ENCODE measurements around the gene NKD1.

The NKD1 gene

GRCh38 chr16:50630394-50631020, 82.3 kb downstream of the NKD1 start:
- DNase-seq (ENCODE audit: low read depth in 2 of 2) = no peak

- no peak for DNase-seq (ENCODE audit: low read depth in 2 of 2)
These were observed 83.2 kb downstream of the NKD1 start for GRCh38 chr16:50631249-50631984.

- no peak for DNase-seq (ENCODE audit: low read depth in 2 of 2)
These were observed 83.9 kb downstream of the NKD1 start for GRCh38 chr16:50631985-50632576.

DNA sequence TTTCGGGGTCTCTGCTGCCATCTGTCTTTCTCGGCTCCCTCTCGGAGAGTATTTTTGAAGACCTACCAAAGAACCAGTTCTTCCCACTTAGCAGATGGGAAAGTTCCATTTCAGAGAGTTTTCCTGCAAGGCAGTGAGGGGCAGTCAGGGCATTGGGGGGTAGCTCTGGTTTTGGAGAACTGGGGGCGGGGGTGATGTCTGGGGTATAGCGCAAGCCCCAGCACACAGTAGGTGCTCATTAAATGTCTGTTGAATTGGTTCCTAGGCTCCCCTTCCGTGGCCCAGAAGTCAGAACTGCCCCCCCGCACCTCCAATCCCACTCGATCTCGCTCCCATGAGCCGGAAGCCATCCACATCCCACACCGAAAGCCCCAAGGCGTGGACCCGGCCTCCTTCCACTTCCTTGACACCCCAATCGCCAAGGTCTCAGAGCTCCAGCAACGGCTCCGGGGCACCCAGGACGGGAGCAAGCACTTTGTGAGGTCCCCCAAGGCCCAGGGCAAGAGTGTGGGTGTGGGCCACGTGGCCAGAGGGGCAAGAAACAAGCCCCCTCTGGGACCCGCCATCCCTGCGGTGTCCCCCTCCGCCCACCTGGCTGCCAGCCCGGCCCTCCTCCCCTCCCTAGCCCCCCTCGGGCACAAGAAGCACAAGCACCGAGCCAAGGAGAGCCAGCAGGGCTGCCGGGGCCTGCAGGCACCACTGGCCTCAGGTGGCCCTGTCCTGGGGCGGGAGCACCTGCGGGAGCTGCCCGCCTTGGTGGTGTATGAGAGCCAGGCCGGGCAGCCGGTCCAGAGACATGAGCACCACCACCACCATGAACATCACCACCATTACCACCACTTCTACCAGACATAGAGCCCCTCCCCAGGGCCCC, 85.0 kb downstream of the NKD1 start:
- DNase-seq (ENCODE audit: low read depth in 2 of 2) = no peak

GRCh38 chr16:50634090-50634489, 85.9 kb downstream of the NKD1 start:
- no peak for DNase-seq (ENCODE audit: low read depth in 2 of 2)

GRCh38 chr16:50634947-50635346, 86.8 kb downstream of the NKD1 start:
- DNase-seq (ENCODE audit: low read depth in 2 of 2) = no peak

- DNase-seq (ENCODE audit: low read depth in 2 of 2) = no peak
These were observed 87.6 kb downstream of the NKD1 start for GRCh38 chr16:50635505-50636392.

GRCh38 chr16:50636753-50637374, 88.7 kb downstream of the NKD1 start:
- DNase-seq (ENCODE audit: low read depth in 2 of 2) = no peak

DNA sequence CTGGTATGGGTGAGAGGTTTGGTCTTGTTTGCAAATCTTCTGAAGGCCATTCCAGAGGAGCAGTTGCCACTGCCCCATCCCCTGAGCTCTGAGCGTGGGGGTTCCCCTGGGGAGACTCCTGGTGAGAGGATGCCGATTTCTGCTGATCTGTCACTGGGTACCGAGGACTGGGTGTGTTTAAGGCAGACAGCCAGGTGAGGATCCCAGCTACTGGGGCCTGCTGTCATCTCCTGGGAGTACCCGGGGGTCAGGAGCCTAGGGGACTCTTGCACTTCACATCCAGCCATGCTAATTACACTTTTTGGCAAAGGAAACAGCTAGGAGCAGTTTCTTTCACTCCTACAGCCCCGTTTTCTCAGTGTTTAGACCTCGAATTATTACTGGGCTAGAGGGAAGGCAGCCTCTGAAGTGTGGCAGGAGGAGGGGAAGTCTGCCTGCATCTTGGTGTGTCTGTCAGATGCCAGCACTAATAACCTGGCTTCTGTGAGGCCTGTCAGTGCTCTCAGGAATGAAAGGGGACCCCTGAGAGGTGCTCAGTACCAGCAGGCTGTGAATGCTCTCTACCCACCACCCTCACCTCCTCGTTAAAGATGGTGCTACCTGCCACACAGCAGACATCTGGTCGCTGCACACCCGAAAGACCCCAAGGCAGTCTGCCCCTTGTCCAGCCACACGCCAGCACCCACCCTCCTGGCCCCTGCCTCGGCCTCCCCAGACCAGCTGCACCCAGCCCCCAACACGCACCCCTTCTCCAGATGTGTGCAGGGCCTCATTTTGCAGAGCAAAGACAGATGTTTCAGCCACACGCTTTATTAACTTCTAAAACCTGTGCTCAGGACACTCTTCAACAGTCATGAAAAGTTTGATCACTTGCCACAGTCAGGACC, 89.8 kb downstream of the NKD1 start:
- DNase-seq (ENCODE audit: low read depth in 2 of 2) = no peak

DNA sequence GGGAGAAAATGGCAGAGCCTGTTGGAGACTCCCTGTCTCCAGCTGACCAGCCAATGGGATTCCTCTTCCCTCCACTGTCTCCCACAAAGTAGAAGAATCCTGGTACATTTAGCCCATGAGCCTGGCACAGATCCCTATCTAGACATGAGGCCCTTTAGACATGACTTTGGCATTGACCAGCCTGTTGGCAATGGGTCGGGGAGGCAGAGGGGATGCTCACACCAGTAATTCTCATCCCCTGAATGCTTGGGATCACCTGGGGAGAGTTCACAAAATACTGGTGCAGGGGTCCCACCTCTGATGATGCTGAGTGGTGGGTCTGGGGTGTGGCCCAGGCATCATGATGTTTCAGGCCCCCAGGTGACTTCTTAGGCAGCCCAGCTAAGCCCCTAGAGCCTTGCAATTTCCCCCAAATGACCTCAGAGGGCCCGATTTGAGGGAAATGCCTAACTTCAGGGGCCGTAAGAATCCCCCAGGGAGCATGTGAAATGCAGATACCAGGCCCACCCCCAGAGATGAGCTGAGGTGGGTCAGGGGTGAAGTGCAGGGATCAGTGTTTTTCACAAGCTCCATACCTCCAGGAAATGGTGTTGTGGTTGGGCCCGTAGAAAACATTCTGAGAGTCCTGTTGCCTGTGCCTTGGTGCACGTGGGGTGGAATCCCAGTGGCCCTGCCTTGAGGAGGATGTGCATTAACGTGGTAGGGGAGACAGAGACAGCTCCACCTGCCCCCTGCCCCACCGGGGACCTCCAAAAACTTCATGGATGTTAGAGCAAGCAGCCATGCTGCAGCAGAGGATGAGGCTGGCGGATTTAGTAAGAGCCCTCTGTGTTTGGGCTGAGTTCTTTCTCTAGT, 90.8 kb downstream of the NKD1 start:
- DNase-seq (ENCODE audit: low read depth in 2 of 2) = no peak

GRCh38 chr16:50640391-50640790, 92.2 kb downstream of the NKD1 start:
- DNase-seq (ENCODE audit: low read depth in 2 of 2) = no peak

GRCh38 chr16:50640919-50641817, 93.0 kb downstream of the NKD1 start:
- DNase-seq (ENCODE audit: low read depth in 2 of 2) = no peak

DNA sequence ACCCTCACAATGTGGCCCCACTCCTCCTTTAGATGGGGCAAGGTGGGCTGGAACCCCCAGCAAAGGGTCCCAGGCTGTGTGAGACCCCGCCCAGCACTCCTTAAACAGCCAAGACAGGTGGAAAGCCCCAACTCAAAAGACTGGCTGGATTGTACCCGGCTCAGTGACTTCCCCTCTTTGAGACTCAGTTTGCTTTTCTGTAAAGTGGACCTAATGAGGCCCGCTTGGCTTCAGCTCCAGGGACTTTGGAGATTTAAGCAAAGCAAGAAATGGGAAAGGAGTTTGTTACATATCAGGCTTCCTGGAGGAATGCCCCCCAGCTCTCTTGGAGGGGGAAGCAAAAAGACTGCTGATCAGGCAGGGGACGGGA, 93.6 kb downstream of the NKD1 start:
- no peak for DNase-seq (ENCODE audit: low read depth in 2 of 2)

GRCh38 chr16:50642349-50642748, 94.2 kb downstream of the NKD1 start:
- DNase-seq (ENCODE audit: low read depth in 2 of 2) = no peak

- no peak for DNase-seq (ENCODE audit: low read depth in 2 of 2)
These were observed 95.0 kb downstream of the NKD1 start for GRCh38 chr16:50643192-50643591.

- no peak for DNase-seq (ENCODE audit: low read depth in 2 of 2)
These were observed 96.0 kb downstream of the NKD1 start for GRCh38 chr16:50644245-50644644.

- no peak for DNase-seq (ENCODE audit: low read depth in 2 of 2)
These were observed 96.5 kb downstream of the NKD1 start for GRCh38 chr16:50644729-50645128.
